Measurements from ENCODE around the gene HDAC9.

HDAC9 gene

DNA sequence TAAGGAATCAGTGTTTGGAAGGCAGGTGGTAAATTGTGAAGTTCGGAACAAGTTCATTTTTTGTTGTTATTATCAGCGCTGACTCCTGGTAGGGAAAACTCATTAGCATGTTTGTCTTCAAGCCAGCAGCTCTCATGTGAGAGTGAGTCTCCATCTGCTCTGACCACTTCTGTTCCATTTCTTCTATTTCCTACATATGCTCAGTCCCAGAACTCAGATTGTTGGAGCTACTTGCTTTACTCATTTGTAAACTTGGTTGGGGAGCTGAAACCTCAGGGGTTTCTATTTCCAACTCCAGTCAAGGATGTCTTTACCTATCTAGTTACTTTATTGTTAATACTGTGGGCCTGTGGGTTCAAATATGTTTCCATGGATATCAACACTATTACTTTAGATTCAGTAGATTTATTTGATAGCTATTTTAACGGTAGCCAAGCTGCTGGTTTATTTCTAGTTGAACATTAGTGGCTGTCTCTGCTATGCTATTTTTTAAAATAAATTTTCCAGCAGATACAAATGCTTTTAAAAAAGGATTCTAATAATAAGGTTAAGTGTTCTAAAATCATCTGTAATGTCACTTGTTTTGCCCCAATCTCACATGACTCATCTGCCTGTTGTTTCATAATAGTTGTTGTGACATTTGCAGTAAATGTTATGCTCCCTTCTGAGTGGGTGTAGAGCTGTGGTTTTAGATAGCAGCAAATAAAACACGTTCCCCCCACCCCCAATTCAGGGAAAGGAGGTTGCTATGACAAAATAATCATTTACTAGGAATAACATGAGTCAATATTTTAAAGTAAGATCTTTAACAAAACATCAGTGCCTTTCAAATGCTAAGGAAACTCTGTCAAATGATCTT, 143.3 kb downstream of the HDAC9 start:
- Histone ChIP-seq H3K4me2 (ENCODE audit: low read length) (no peak overlapping the region), H3K27me3 (ENCODE audit: low read depth, low read length) (no peaks in the 10 kb centered on the region), H3K9me3 (ENCODE audit: insufficient read depth, low read length) (no peaks in the 10 kb centered on the region), H3K9ac (ENCODE audit: low read length) (no peak overlapping the region), H3K4me1 (ENCODE audit: low read length) (no peaks in the 10 kb centered on the region), H4K20me1 (ENCODE audit: insufficient read depth, low read length) (no peaks in the 10 kb centered on the region), H3K79me2 (ENCODE audit: low read length) (no peaks in the 10 kb centered on the region), H2AFZ (ENCODE audit: low read depth, low read length) (no peak overlapping the region), H3K36me3 (replicated peaks; ENCODE audit: low read depth, low read length) (no peaks in the 10 kb centered on the region), H3K27ac (ENCODE audit: low read length) (no peak overlapping the region), H3K4me3 (ENCODE audit: low read length) (no peak overlapping the region)
- no peak for TF ChIP-seq EZH2phosphoT487 (IDR thresholded peaks at IDR 0.05; ENCODE audit: low read depth)
- TF ChIP-seq, protein P1, sequence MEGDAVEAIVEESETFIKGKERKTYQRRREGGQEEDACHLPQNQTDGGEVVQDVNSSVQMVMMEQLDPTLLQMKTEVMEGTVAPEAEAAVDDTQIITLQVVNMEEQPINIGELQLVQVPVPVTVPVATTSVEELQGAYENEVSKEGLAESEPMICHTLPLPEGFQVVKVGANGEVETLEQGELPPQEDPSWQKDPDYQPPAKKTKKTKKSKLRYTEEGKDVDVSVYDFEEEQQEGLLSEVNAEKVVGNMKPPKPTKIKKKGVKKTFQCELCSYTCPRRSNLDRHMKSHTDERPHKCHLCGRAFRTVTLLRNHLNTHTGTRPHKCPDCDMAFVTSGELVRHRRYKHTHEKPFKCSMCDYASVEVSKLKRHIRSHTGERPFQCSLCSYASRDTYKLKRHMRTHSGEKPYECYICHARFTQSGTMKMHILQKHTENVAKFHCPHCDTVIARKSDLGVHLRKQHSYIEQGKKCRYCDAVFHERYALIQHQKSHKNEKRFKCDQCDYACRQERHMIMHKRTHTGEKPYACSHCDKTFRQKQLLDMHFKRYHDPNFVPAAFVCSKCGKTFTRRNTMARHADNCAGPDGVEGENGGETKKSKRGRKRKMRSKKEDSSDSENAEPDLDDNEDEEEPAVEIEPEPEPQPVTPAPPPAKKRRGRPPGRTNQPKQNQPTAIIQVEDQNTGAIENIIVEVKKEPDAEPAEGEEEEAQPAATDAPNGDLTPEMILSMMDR (IDR thresholded peaks at IDR 0.05; ENCODE audit: low read depth, low read length), result no peak

- H3K4me3 ChIP-seq (ENCODE audit: low read length), result no peak overlapping the region
- no peaks in the 10 kb centered on the region for H3K27me3 ChIP-seq (ENCODE audit: low read depth, low read length)
- H3K4me1 ChIP-seq (ENCODE audit: low read length), result no peaks in the 10 kb centered on the region
- H3K36me3 ChIP-seq (replicated peaks; ENCODE audit: low read depth, low read length), result no peaks in the 10 kb centered on the region
- H3K9me3 ChIP-seq (ENCODE audit: insufficient read depth, low read length), result no peaks in the 10 kb centered on the region
- H3K4me2 ChIP-seq (ENCODE audit: low read length), result no peak overlapping the region
- TF ChIP-seq, protein P1 (IDR thresholded peaks at IDR 0.05; ENCODE audit: low read depth, low read length), result no peak
- no peak for TF ChIP-seq EZH2phosphoT487 (IDR thresholded peaks at IDR 0.05; ENCODE audit: low read depth)
- no peaks in the 10 kb centered on the region for H3K79me2 ChIP-seq (ENCODE audit: low read length)
- no peaks in the 10 kb centered on the region for H4K20me1 ChIP-seq (ENCODE audit: insufficient read depth, low read length)
- H2AFZ ChIP-seq (ENCODE audit: low read depth, low read length), result no peak overlapping the region
- no peak overlapping the region for H3K9ac ChIP-seq (ENCODE audit: low read length)
- H3K27ac ChIP-seq (ENCODE audit: low read length), result no peak overlapping the region
Measured at GRCh38 chr7:18639711-18640110, 144.2 kb downstream of the HDAC9 start.

GRCh38 chr7:18644981-18645380, 149.4 kb downstream of the HDAC9 start:
- H3K4me3 ChIP-seq (ENCODE audit: low read length), result no peak overlapping the region
- no peak for TF ChIP-seq EZH2phosphoT487 (IDR thresholded peaks at IDR 0.05; ENCODE audit: low read depth)
- TF ChIP-seq, protein P1 (IDR thresholded peaks at IDR 0.05; ENCODE audit: low read depth, low read length), result no peak
- H3K27me3 ChIP-seq (ENCODE audit: low read depth, low read length), result no peaks in the 10 kb centered on the region
- H2AFZ ChIP-seq (ENCODE audit: low read depth, low read length), result no peak overlapping the region
- H3K4me1 ChIP-seq (ENCODE audit: low read length), result no peaks in the 10 kb centered on the region
- H4K20me1 ChIP-seq (ENCODE audit: insufficient read depth, low read length), result no peaks in the 10 kb centered on the region
- H3K9me3 ChIP-seq (ENCODE audit: insufficient read depth, low read length), result no peaks in the 10 kb centered on the region
- no peak overlapping the region for H3K9ac ChIP-seq (ENCODE audit: low read length)
- H3K4me2 ChIP-seq (ENCODE audit: low read length), result no peak overlapping the region
- no peak overlapping the region for H3K27ac ChIP-seq (ENCODE audit: low read length)
- H3K79me2 ChIP-seq (ENCODE audit: low read length), result no peaks in the 10 kb centered on the region
- H3K36me3 ChIP-seq (replicated peaks; ENCODE audit: low read depth, low read length), result no peaks in the 10 kb centered on the region

GRCh38 chr7:18647582-18647981, 152.0 kb downstream of the HDAC9 start:
- no peaks in the 10 kb centered on the region for H3K27me3 ChIP-seq (ENCODE audit: low read depth, low read length)
- no peaks in the 10 kb centered on the region for H3K4me1 ChIP-seq (ENCODE audit: low read length)
- no peak overlapping the region for H3K4me3 ChIP-seq (ENCODE audit: low read length)
- no peak overlapping the region for H2AFZ ChIP-seq (ENCODE audit: low read depth, low read length)
- H3K4me2 ChIP-seq (ENCODE audit: low read length), result no peak overlapping the region
- no peaks in the 10 kb centered on the region for H4K20me1 ChIP-seq (ENCODE audit: insufficient read depth, low read length)
- H3K9ac ChIP-seq (ENCODE audit: low read length), result no peak overlapping the region
- no peak for TF ChIP-seq EZH2phosphoT487 (IDR thresholded peaks at IDR 0.05; ENCODE audit: low read depth)
- TF ChIP-seq, protein P1 (IDR thresholded peaks at IDR 0.05; ENCODE audit: low read depth, low read length), result no peak
- no peaks in the 10 kb centered on the region for H3K79me2 ChIP-seq (ENCODE audit: low read length)
- H3K36me3 ChIP-seq (replicated peaks; ENCODE audit: low read depth, low read length), result no peaks in the 10 kb centered on the region
- no peaks in the 10 kb centered on the region for H3K9me3 ChIP-seq (ENCODE audit: insufficient read depth, low read length)
- no peak overlapping the region for H3K27ac ChIP-seq (ENCODE audit: low read length)

Measured in OCI-LY3 (cell line).